SH-SY5Y (cell line): ENCODE measurements around the gene TBCD.

Source experiments
- GATA2 ChIP-seq: IDR thresholded peaks from 2 replicates; pipeline ENCODE4 v1.6.1; 2011; ENCODE audit warnings: mild to moderate bottlenecking, low read depth, low read length
- GATA3 ChIP-seq: IDR thresholded peaks from 2 replicates; pipeline ENCODE4 v1.6.1; 2011; ENCODE audit warnings: low read depth, mild to moderate bottlenecking, low read length, moderate library complexity

DNA sequence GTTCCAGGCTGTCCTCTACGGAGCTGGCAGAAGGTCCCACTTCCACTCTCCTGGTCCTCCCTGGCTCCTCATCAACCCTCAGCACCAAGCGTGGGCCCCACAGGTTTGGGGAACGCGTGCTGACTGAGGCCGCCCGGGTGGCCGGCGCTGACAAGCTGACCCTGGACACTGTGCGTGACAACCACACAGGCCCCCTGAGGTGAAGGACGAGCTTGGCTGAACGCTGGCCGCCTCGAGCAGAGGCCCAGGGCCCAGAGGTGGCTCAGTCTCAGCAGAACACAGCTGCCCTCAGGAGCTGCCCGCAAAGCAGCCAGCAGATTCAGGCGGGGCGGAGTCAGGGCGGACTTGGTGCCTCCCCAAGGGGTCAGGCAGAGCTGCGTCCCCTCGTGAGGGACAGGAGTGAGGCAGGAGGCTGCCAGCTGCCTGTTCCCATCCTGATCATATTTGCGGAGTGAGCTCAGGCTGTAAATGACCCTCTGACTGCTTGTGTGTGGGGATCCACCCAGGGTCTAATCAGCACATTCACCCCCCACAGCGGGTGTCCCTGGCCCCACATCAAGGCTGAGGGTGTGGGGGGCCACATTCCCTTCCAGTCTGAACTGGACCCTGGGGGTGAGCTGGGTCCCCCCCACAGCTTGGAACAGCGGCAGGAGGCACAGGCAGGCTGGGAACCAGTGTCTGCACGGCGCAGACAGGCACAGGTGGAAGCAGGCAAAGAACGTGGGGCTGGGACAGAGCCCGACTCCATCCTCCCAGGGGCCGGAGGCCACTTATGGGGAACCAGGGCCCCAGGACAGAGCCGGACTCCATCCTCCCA lies 222.5 kb downstream of the TBCD start:
- TF ChIP-seq GATA2 (no peak), GATA3 (no peak)
